Parathyroid adenoma (tissue), 2 donors: ENCODE results near the gene POLR3K.
A peak's percentile ranks its signal among the peaks of the same experiment; 100 is the strongest.

ENCODE experiments used
- H2AFZ ChIP-seq: fragments of 300-600 bp; sonication (generic); one replicate; pipeline ENCODE4 v1.7.0; 2017; ENCODE audit warnings: antibody characterized with exemption, mild to moderate bottlenecking
- H3K27ac ChIP-seq: fragments of 300-600 bp; sonication (generic); one replicate; pipeline ENCODE4 v1.7.0; 2017
- H3K27me3 ChIP-seq: fragments of 300-600 bp; sonication (generic); one replicate; pipeline ENCODE4 v1.7.0; 2017; ENCODE audit warnings: low read length; ENCODE audit not compliant: control insufficient read depth, insufficient read depth
- H3K36me3 ChIP-seq: fragments of 300-600 bp; sonication (generic); one replicate; pipeline ENCODE4 v1.7.0; 2017; ENCODE audit warnings: low read length; ENCODE audit not compliant: control insufficient read depth, insufficient read depth
- H3K4me1 ChIP-seq: fragments of 300-600 bp; sonication (generic); one replicate; pipeline ENCODE4 v1.7.0; 2017; ENCODE audit warnings: control low read depth
- H3K4me2 ChIP-seq: fragments of 300-600 bp; sonication (generic); one replicate; pipeline ENCODE4 v1.7.0; 2017; ENCODE audit warnings: low read length
- H3K4me3 ChIP-seq: fragments of 300-600 bp; sonication (generic); one replicate; pipeline ENCODE4 v1.7.0; 2017; ENCODE audit warnings: low read depth, low read length
- H3K79me2 ChIP-seq: fragments of 300-600 bp; sonication (generic); one replicate; pipeline ENCODE4 v1.7.0; 2017; ENCODE audit warnings: control low read depth
- H3K9ac ChIP-seq: fragments of 300-600 bp; sonication (generic); one replicate; pipeline ENCODE4 v1.7.0; 2017; ENCODE audit warnings: mild to moderate bottlenecking
- H3K9me3 ChIP-seq: fragments of 300-600 bp; sonication (generic); one replicate; pipeline ENCODE4 v1.7.0; 2017; ENCODE audit warnings: low read length; ENCODE audit not compliant: control insufficient read depth
- CTCF ChIP-seq: fragments of 300-600 bp; sonication (generic); IDR thresholded peaks from one replicate; pipeline ENCODE4 v1.7.0; 2017; ENCODE audit warnings: antibody characterized with exemption, mild to moderate bottlenecking
- donor health status: primary hyperparathyroidism.

The POLR3K gene

GRCh38 chr16:53346-54236 is at the start of gene POLR3K, which contains the start of gene SNRNP25:
TSS of gene POLR3K (minus strand) at chr16:53608. CDS start at chr16:53586, 22 bp downstream.
TSS of gene SNRNP25 (plus strand) at chr16:53828. CDS start at chr16:54017, 189 bp downstream.
- H3K4me2 ChIP-seq: peak within 1 kb of the TSS; percentile 100
- TF ChIP-seq CTCF: no peak
- no peaks in the 10 kb centered on the region for H3K4me1 ChIP-seq
- peak within 1 kb of the TSS; percentile 98 for H2AFZ ChIP-seq
- no peaks in the 10 kb centered on the region for H3K79me2 ChIP-seq
- H3K4me3 ChIP-seq: peak within 1 kb of the TSS; percentile 93
- H3K9ac ChIP-seq: peak within 1 kb of the TSS; percentile 81
- peak within 1 kb of the TSS; percentile 46 for H3K27ac ChIP-seq
- H3K27me3 ChIP-seq: no peaks in the 10 kb centered on the region
- H3K9me3 ChIP-seq: no peaks in the 10 kb centered on the region
- no peaks in the 10 kb centered on the region for H3K36me3 ChIP-seq

GRCh38 chr16:102060-102855 is 48.9 kb upstream of the POLR3K start:
- Histone ChIP-seq H2AFZ (no peak overlapping the region), H3K27me3 (no peaks in the 10 kb centered on the region), H3K4me3 (no peak overlapping the region), H3K9me3 (no peaks in the 10 kb centered on the region), H3K4me2 (no peak overlapping the region), H3K36me3 (no peaks in the 10 kb centered on the region), H3K27ac (no peak overlapping the region), H3K9ac (no peak overlapping the region), H3K79me2 (no peaks in the 10 kb centered on the region), H3K4me1 (no peaks in the 10 kb centered on the region)
- TF ChIP-seq CTCF: no peak

GRCh38 chr16:101586-101985 is 48.2 kb upstream of the POLR3K start:
- no peaks in the 10 kb centered on the region for H3K9me3 ChIP-seq
- H2AFZ ChIP-seq: no peak overlapping the region
- no peaks in the 10 kb centered on the region for H3K79me2 ChIP-seq
- H3K4me3 ChIP-seq: no peak overlapping the region
- no peak overlapping the region for H3K4me2 ChIP-seq
- H3K9ac ChIP-seq: no peak overlapping the region
- peak overlapping the region; percentile 7 for H3K27ac ChIP-seq
- TF ChIP-seq CTCF: no peak
- H3K36me3 ChIP-seq: no peaks in the 10 kb centered on the region
- no peaks in the 10 kb centered on the region for H3K27me3 ChIP-seq
- no peaks in the 10 kb centered on the region for H3K4me1 ChIP-seq

GRCh38 chr16:100989-101388 is 47.6 kb upstream of the POLR3K start:
- Histone ChIP-seq H3K4me1 (no peaks in the 10 kb centered on the region), H3K4me2 (no peak overlapping the region), H2AFZ (no peak overlapping the region), H3K9me3 (no peaks in the 10 kb centered on the region), H3K27me3 (no peaks in the 10 kb centered on the region), H3K36me3 (no peaks in the 10 kb centered on the region), H3K4me3 (no peak overlapping the region), H3K79me2 (peaks cover 3% of the 10 kb centered on the region), H3K9ac (no peak overlapping the region), H3K27ac (no peak overlapping the region)
- no peak for TF ChIP-seq CTCF
